ENCODE results near the gene CDYL. TPM values are rescaled to one million over a fixed set of nuclear protein-coding genes. Genes with fewer than 3 reads are reported as not detected.
A peak's percentile ranks its signal among the peaks of the same experiment; 100 is the strongest.

Gene CDYL
- total RNA-seq, 1 donor from 2014 or later: 53.5 TPM

GRCh38 chr6:4969609-4970285, 193.5 kb downstream of the CDYL start:
- Histone ChIP-seq H3F3A (ENCODE audit: low read depth) (peaks cover 10% of the 10 kb centered on the region), H4K20me1 (ENCODE audit: low read depth) (no peaks in the 10 kb centered on the region), H3K4me3 (no peak overlapping the region), H3K27ac (no peak overlapping the region), H3K36me3 (no peaks in the 10 kb centered on the region), H2AFZ (replicated peaks) (no peak overlapping the region), H3K4me1 (peaks cover 17% of the 10 kb centered on the region), H3K79me2 (ENCODE audit: low read depth) (no peaks in the 10 kb centered on the region), H3K27me3 (no peaks in the 10 kb centered on the region), H3K4me2 (peak overlapping the region; percentile 27), H3K9ac (no peak overlapping the region), H3K9me3 (ENCODE audit: low read depth) (no peaks in the 10 kb centered on the region)
- Mint-ChIP-seq H3K27ac (peak overlapping the region; percentile 58), H3K27me3 (ENCODE audit: insufficient read depth, low read depth) (peaks cover 29% of the 10 kb centered on the region), H3K9me3 (peaks cover 23% of the 10 kb centered on the region), H3K36me3 (no peaks in the 10 kb centered on the region), H3K4me1 (peaks cover 42% of the 10 kb centered on the region), H3K4me3 (no peak overlapping the region)
- TF ChIP-seq EZH2phosphoT487 (IDR thresholded peaks at IDR 0.05) (peak; percentile 49), EZH2 (IDR thresholded peaks at IDR 0.05) (no peak)
- TF ChIP-seq, protein P1, sequence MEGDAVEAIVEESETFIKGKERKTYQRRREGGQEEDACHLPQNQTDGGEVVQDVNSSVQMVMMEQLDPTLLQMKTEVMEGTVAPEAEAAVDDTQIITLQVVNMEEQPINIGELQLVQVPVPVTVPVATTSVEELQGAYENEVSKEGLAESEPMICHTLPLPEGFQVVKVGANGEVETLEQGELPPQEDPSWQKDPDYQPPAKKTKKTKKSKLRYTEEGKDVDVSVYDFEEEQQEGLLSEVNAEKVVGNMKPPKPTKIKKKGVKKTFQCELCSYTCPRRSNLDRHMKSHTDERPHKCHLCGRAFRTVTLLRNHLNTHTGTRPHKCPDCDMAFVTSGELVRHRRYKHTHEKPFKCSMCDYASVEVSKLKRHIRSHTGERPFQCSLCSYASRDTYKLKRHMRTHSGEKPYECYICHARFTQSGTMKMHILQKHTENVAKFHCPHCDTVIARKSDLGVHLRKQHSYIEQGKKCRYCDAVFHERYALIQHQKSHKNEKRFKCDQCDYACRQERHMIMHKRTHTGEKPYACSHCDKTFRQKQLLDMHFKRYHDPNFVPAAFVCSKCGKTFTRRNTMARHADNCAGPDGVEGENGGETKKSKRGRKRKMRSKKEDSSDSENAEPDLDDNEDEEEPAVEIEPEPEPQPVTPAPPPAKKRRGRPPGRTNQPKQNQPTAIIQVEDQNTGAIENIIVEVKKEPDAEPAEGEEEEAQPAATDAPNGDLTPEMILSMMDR (IDR thresholded peaks at IDR 0.05): no peak
- DNase-seq (ENCODE audit: low spot score): peak; percentile 63

DNA sequence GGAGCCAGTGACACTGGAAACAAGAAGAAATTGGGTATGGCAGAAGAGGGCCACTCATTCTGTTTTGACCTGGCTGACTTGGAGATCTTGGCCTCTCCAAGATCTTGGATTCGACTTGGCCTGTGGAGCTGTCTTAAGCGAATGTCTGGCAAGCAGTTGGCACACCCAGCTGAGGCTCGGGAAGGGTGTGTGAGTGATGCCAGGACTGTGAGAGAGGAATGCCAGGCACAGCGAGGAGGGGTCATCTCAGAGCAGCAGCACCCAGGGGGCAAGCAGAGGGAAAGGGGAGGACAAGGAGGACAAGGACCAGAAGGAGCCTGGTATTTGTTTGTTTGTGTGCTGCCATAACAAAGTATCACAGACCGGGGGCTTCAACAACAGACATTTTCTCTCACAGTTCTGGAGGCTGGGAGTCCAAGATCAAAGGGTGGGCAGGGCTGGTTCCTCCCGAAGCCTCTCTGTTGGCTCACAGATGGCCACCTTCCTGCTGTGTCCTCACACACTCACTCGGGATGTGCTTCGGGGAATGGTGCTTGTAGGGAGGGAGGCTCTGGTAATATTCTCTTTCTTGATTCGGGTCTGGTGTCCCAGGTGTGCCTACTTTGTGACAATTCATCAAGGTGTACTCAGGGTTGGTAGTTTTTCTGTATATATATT, 194.7 kb downstream of the CDYL start:
- peaks cover 25% of the 10 kb centered on the region for H3K27me3 Mint-ChIP-seq (ENCODE audit: insufficient read depth, low read depth)
- no peak for TF ChIP-seq EZH2 (IDR thresholded peaks at IDR 0.05)
- TF ChIP-seq, protein P1 (IDR thresholded peaks at IDR 0.05): no peak
- no peak for TF ChIP-seq EZH2phosphoT487 (IDR thresholded peaks at IDR 0.05)
- Histone ChIP-seq H3K4me2 (no peak overlapping the region), H3K4me1 (peaks cover 17% of the 10 kb centered on the region), H3K4me3 (no peak overlapping the region), H3K9ac (no peak overlapping the region), H3F3A (ENCODE audit: low read depth) (peaks cover 10% of the 10 kb centered on the region), H3K9me3 (ENCODE audit: low read depth) (no peaks in the 10 kb centered on the region), H3K27me3 (no peaks in the 10 kb centered on the region), H3K27ac (no peak overlapping the region), H3K36me3 (no peaks in the 10 kb centered on the region), H4K20me1 (ENCODE audit: low read depth) (no peaks in the 10 kb centered on the region), H3K79me2 (ENCODE audit: low read depth) (no peaks in the 10 kb centered on the region), H2AFZ (replicated peaks) (no peak overlapping the region)
- no peaks in the 10 kb centered on the region for H3K36me3 Mint-ChIP-seq
- peaks cover 25% of the 10 kb centered on the region for H3K9me3 Mint-ChIP-seq
- peaks cover 36% of the 10 kb centered on the region for H3K4me1 Mint-ChIP-seq
- peak overlapping the region; percentile 73 for H3K4me3 Mint-ChIP-seq
- DNase-seq (ENCODE audit: low spot score): no peak
- H3K27ac Mint-ChIP-seq: peak overlapping the region; percentile 64

DNA sequence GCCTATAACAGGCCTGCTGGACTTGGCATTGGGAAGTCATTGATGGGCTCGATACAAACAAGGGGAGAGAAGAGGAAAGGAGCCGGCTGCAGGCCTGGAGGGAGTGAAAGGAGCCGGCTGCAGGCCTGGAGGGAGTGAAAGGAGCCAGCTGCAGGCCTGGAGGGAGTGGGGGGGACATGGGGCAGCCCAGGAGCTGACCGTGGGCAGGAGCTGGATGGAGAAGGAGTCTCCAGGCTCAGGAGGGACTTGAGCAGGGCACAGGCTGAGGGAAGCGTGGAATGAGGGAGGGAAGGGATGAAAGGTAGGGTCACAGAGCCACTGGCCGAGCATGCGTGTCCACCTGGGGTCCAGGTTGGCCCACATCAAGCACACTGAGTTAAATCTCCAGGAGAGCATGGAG, 195.6 kb downstream of the CDYL start:
- Mint-ChIP-seq H3K27ac (no peak overlapping the region), H3K4me3 (no peak overlapping the region), H3K36me3 (no peaks in the 10 kb centered on the region), H3K27me3 (ENCODE audit: insufficient read depth, low read depth) (peaks cover 23% of the 10 kb centered on the region), H3K4me1 (peaks cover 36% of the 10 kb centered on the region), H3K9me3 (peaks cover 31% of the 10 kb centered on the region)
- H4K20me1 ChIP-seq (ENCODE audit: low read depth): no peaks in the 10 kb centered on the region
- no peak overlapping the region for H3K9ac ChIP-seq
- H3K9me3 ChIP-seq (ENCODE audit: low read depth): no peaks in the 10 kb centered on the region
- no peaks in the 10 kb centered on the region for H3K79me2 ChIP-seq (ENCODE audit: low read depth)
- peaks cover 10% of the 10 kb centered on the region for H3F3A ChIP-seq (ENCODE audit: low read depth)
- no peak overlapping the region for H3K4me2 ChIP-seq
- H2AFZ ChIP-seq (replicated peaks): no peak overlapping the region
- peaks cover 17% of the 10 kb centered on the region for H3K4me1 ChIP-seq
- no peak overlapping the region for H3K4me3 ChIP-seq
- no peaks in the 10 kb centered on the region for H3K27me3 ChIP-seq
- H3K36me3 ChIP-seq: no peaks in the 10 kb centered on the region
- peak; percentile 42 for DNase-seq (ENCODE audit: low spot score)
- H3K27ac ChIP-seq: no peak overlapping the region
- TF ChIP-seq EZH2phosphoT487 (IDR thresholded peaks at IDR 0.05) (no peak), EZH2 (IDR thresholded peaks at IDR 0.05) (no peak)
- TF ChIP-seq, protein P1 (IDR thresholded peaks at IDR 0.05): no peak

All from neural progenitor cell (in vitro differentiated cells).